ENCODE results near the gene LRRC74A. TPM values are rescaled to one million over a fixed set of nuclear protein-coding genes. Genes with fewer than 3 reads are reported as not detected.
A peak's percentile ranks its signal among the peaks of the same experiment; 100 is the strongest.

LRRC74A gene
- total and polyA plus RNA-seq, 2 of the 4 experiments (the other 2 are of a cell fraction), result not detected

GRCh38 chr14:76782885-76783566 is 43.2 kb upstream of the LRRC74A start:
- H3K27me3 ChIP-seq (ENCODE audit: control insufficient read depth, insufficient read depth, low read length), result no peaks in the 10 kb centered on the region
- H3K18ac ChIP-seq (ENCODE audit: low read depth, low read length), result no peak overlapping the region
- H2AFZ ChIP-seq (replicated peaks; ENCODE audit: low read length, poor library complexity), result no peak overlapping the region
- H2AK9ac ChIP-seq (replicated peaks; ENCODE audit: low read depth, low read length, poor library complexity), result peak overlapping the region; percentile 60
- H3K9ac ChIP-seq (ENCODE audit: low read depth, low read length), result no peak overlapping the region
- H2BK20ac ChIP-seq (ENCODE audit: low read depth, low read length), result no peak overlapping the region
- no peak overlapping the region for H4K5ac ChIP-seq (ENCODE audit: low read depth, low read length)
- no TSS peak for BruUV-seq (replicated peaks)
- H3K27ac ChIP-seq (ENCODE audit: insufficient read depth, low read length), result no peak overlapping the region
- H2AK5ac ChIP-seq (ENCODE audit: low read depth, low read length), result no peak overlapping the region
- H4K91ac ChIP-seq (ENCODE audit: insufficient read depth, low read depth, low read length), result no peak overlapping the region
- in situ Hi-C loops (cut with MboI; ENCODE audit: low sequenced_read_pairs), result loop anchor here (5.0 kb wide), 1 partner anchor 66 kb away; no protein-coding TSS in a partner anchor
- no peak overlapping the region for H4K8ac ChIP-seq (ENCODE audit: low read depth in 2 of 2, low read length in 2 of 2)
- no peak overlapping the region for H3K56ac ChIP-seq (ENCODE audit: extremely low read depth, insufficient read depth, low read length)
- no peaks in the 10 kb centered on the region for H3K9me3 ChIP-seq (ENCODE audit: control insufficient read depth, insufficient read depth, low read length)
- H2BK5ac ChIP-seq (ENCODE audit: low read depth, low read length, poor library complexity, severe bottlenecking), result no peak overlapping the region
- H3K79me1 ChIP-seq (ENCODE audit: low read depth in 1 of 2, low read length in 2 of 2), result no peaks in the 10 kb centered on the region
- DNase-seq (no peak), ATAC-seq (ENCODE audit: low read depth) (no peak)
- no peaks in the 10 kb centered on the region for H4K20me1 ChIP-seq (ENCODE audit: insufficient read depth, low read length)
- H2BK15ac ChIP-seq (ENCODE audit: low read depth, low read length), result no peak overlapping the region
- H3K36me3 ChIP-seq (ENCODE audit: control insufficient read depth, insufficient read depth, low read length), result peaks cover 6% of the 10 kb centered on the region
- intact Hi-C loops (cut with micrococcal nuclease), result no loop called here
- H3K4me1 ChIP-seq (ENCODE audit: control insufficient read depth, insufficient read depth, low read length), result peaks cover 4% of the 10 kb centered on the region; the same call in 1 of the 2 replicates
- no peak overlapping the region for H3K23ac ChIP-seq (ENCODE audit: low read depth, low read length)
- no peak overlapping the region for H3K4ac ChIP-seq (ENCODE audit: low read depth, low read length)
- H3K9me1 ChIP-seq (ENCODE audit: insufficient read depth, low read length), result peaks cover 2% of the 10 kb centered on the region; the same call in 1 of the 2 replicates
- WGBS, 2 experiments (ENCODE audit: extremely low coverage in 2 of 2, insufficient read length in 1 of 2), result 65% methylated on average over 4 of the region's 9 CpGs; no CpG with 5 or more reads in 1 of the 2 experiments
- dilution Hi-C loops (cut with HindIII; ENCODE audit: low sequenced_read_pairs, unreplicated experiment), result no loop called here
- no peak for TF ChIP-seq NFE2L2 (IDR thresholded peaks at IDR 0.05; ENCODE audit: low read depth, low read length)
- no peak for TF ChIP-seq CHD1 (IDR thresholded peaks at IDR 0.05; ENCODE audit: low read depth, low read length)
- TF ChIP-seq POLR2A (IDR thresholded peaks at IDR 0.05; ENCODE audit: low read depth, low read length), result no peak
- no peak for TF ChIP-seq RCOR1 (IDR thresholded peaks at IDR 0.05; ENCODE audit: insufficient replicate concordance, low read length)
- TF ChIP-seq MXI1 (IDR thresholded peaks at IDR 0.05; ENCODE audit: borderline replicate concordance, low read depth, low read length), result no peak
- H2BK120ac ChIP-seq (ENCODE audit: low read depth, low read length), result no peak overlapping the region
- H3K4me3 ChIP-seq (ENCODE audit: insufficient read depth, low read depth, low read length), result no peak overlapping the region
- ChIA-PET POLR2A (ENCODE audit: unreplicated experiment) (no interaction called here), CTCF (interaction anchor here (0.6 kb wide), 1 partner anchor 154 kb away, joined by 3 read pairs; no protein-coding TSS in a partner anchor)
- H3K4me2 ChIP-seq (ENCODE audit: low read depth, low read length), result no peak overlapping the region
- no peak overlapping the region for H3K14ac ChIP-seq (replicated peaks; ENCODE audit: low read depth, low read length)

All from IMR-90 (cell line).